ENCODE measurements around the gene MFAP4. TPM values are rescaled to one million over a fixed set of nuclear protein-coding genes. Genes with fewer than 3 reads are reported as not detected.

MFAP4 gene
- total RNA-seq, 1 experiment from 2014 or later = 0.52 TPM

DNA sequence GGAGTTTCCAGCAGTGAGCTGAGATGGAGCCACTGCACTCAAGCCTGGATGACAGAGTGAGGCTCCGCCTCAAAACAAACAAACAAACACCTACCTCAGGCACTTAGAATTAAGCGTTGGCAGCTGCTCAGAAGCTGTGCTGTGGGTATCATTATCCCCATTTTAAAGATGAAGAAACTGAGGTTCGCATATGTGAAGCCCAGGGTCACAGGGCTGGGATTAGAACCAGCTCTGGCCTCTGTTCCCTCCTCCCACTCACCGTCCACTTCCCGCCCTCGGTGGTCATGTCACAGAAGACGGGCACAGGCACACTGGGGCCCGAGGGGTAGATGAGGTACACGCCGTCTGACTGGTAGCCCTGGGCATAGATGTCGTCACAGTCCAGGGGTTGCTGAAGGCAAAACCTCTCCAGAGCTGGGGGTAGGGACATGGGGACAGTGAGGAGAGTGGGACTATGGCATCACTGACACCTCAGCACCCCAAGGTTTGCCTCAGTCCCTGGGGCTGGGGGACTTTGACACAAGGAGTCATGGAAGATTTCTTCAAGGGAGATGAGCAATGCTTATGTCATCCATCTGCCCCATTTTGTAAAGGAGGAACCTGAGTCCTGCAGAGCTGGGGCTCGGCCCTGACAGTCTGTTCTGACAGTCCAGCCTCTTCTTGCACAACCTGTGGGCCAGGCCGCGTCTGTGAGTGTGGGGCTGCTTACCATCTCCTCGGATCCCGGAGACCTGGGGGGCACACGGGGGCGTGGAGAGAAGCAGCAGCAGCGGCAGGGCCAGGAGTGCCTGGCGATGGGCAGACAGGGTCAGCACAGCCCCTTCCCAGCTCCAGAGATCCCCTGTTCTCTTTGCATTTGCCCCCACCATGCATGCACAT, 700 bp downstream of the MFAP4 start:
- ChIA-PET CTCF (no interaction called here), POLR2A (interaction anchor here (1.0 kb wide), 1 partner anchor 8 kb away, joined by 4 read pairs; the partner anchor contains the start of gene MAPK7)
- no peak for DNase-seq (ENCODE audit: low read depth, low spot score)

More for the DNA sequence above, 700 bp downstream of the MFAP4 start:
- no TSS peak for BruUV-seq (replicated peaks)
- TF ChIP-seq ZNF274 (IDR thresholded peaks at IDR 0.05; ENCODE audit: low read depth, low read length) (no peak), EZH2 (IDR thresholded peaks at IDR 0.05) (no peak), EZH2phosphoT487 (IDR thresholded peaks at IDR 0.05; ENCODE audit: borderline replicate concordance) (no peak), POLR2AphosphoS5 (IDR thresholded peaks at IDR 0.05; ENCODE audit: low read depth, low read length) (no peak), POLR2A (IDR thresholded peaks at IDR 0.05; ENCODE audit: borderline replicate concordance, extremely low read depth, insufficient read depth, insufficient read length) (no peak), EGR1 (IDR thresholded peaks at IDR 0.05; ENCODE audit: low read depth) (no peak), FOSL1 (IDR thresholded peaks at IDR 0.05; ENCODE audit: low read depth) (no peak), SP1 (IDR thresholded peaks at IDR 0.05; ENCODE audit: low read depth) (no peak), ELF1 (IDR thresholded peaks at IDR 0.05; ENCODE audit: borderline replicate concordance, low read depth) (no peak)
- TF ChIP-seq, protein P1, sequence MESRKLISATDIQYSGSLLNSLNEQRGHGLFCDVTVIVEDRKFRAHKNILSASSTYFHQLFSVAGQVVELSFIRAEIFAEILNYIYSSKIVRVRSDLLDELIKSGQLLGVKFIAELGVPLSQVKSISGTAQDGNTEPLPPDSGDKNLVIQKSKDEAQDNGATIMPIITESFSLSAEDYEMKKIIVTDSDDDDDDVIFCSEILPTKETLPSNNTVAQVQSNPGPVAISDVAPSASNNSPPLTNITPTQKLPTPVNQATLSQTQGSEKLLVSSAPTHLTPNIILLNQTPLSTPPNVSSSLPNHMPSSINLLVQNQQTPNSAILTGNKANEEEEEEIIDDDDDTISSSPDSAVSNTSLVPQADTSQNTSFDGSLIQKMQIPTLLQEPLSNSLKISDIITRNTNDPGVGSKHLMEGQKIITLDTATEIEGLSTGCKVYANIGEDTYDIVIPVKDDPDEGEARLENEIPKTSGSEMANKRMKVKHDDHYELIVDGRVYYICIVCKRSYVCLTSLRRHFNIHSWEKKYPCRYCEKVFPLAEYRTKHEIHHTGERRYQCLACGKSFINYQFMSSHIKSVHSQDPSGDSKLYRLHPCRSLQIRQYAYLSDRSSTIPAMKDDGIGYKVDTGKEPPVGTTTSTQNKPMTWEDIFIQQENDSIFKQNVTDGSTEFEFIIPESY (IDR thresholded peaks at IDR 0.05; ENCODE audit: extremely low read depth, insufficient replicate concordance, low read length) = no peak
- intact Hi-C loops (cut with micrococcal nuclease) = no loop called here
- Histone ChIP-seq H3K4me2 (ENCODE audit: low read length) (no peak overlapping the region), H3K27ac (ENCODE audit: low read depth, low read length) (no peak overlapping the region), H2AFZ (ENCODE audit: low read depth, low read length, poor library complexity, severe bottlenecking) (no peak overlapping the region), H3K79me2 (ENCODE audit: insufficient read depth, low read length) (no peaks in the 10 kb centered on the region), H3K4me3 (replicated peaks in 1 of 2; ENCODE audit: low read depth in 1 of 2, low read length in 2 of 2) (no peak overlapping the region), H3K9ac (ENCODE audit: low read length) (no peak overlapping the region), H3K27me3 (ENCODE audit: insufficient read depth, low read length) (no peaks in the 10 kb centered on the region), H4K20me1 (ENCODE audit: insufficient read depth) (no peaks in the 10 kb centered on the region), H3K36me3 (ENCODE audit: control insufficient read depth in 1 of 2, insufficient read depth in 2 of 2, low read length in 2 of 2) (peaks cover 7 to 9% of the 10 kb centered on the region in 2 experiments; a peak in 2 of 4 replicates), H3K9me3 (ENCODE audit: control insufficient read depth in 1 of 2, insufficient read depth in 1 of 2, low read depth in 1 of 2, low read length in 2 of 2) (no peaks in the 10 kb centered on the region), H3K4me1 (ENCODE audit: control insufficient read depth in 1 of 2, insufficient read depth in 2 of 2, low read length in 2 of 2) (peaks cover 0 to 20% of the 10 kb centered on the region in 2 experiments; a peak in 2 of 4 replicates), H3K9me2 (ENCODE audit: insufficient read depth) (no peaks in the 10 kb centered on the region)
- RAD21 ChIA-PET (ENCODE audit: low non-redundant PET in 1 of 2, low total read pairs in 2 of 2, uncharacterized antibody in 2 of 2, unreplicated experiment in 2 of 2) = no interaction called here
- 0 out of 2 replicates have a peak, but pooled peaks have one; percentile 31 for ATAC-seq
